Measurements from ENCODE around the gene CKS2. TPM values are rescaled to one million over a fixed set of nuclear protein-coding genes. Genes with fewer than 3 reads are reported as not detected.

CKS2 gene
- total and polyA plus RNA-seq, 2 of the 8 experiments (the other 6 are each of a cell fraction or from before 2014, with no cell fraction given): 337 to 689 TPM

DNA sequence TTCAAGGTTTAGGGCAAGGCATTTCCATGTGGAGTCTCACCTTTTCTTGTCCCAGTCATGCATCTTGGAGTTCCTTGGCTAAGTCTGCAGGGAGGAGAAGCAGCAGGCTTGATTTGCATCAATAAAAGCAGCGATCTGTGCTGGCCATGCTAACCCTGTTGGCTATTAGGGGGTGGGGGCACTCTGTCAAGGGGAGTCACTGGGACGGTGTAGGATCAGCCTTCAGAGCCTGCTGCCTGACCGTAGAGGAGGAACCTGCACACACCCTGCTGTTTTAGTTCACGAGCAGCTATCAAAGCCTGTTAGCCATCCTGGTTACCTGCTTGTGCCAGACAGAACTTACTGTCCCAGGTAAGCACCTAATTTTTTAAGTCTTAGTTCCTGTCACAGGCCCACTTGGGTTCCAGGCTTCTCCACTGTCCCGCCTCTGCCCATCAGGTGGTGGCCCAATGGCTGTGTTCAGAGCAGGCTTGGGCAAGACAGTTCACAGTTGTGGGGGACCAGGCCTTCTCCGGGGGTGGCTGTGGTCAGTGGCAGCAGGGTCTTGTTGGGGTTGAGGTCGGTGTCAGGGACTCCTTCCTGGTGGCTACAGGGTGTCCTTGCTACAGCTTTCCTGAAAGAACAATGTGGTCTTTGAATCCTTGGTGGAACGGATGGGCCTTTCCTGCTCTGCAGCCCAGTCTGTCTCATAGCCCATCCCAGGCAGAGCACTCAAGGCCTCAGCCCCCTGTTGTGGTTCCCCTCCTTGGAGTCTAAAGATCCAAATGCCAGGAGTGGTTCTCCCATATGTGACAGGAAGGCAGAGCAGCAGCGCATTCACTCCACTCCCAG lies 51.0 kb downstream of the CKS2 start:
- H4K91ac ChIP-seq (replicated peaks; ENCODE audit: insufficient read length, low read length): no peak overlapping the region
- H3K27ac ChIP-seq (ENCODE audit: low read depth, low read length): no peak overlapping the region
- no peaks in the 10 kb centered on the region for H3K79me2 ChIP-seq (ENCODE audit: control insufficient read depth in 1 of 2, insufficient read depth in 2 of 2, low read length in 2 of 2)
- WGBS, 2 experiments (ENCODE audit: extremely low coverage in 1 of 2, insufficient coverage in 1 of 2, insufficient read length in 1 of 2, insufficient replicate concordance in 2 of 2, low coverage in 1 of 2, low lambda C conversion rate in 2 of 2, missing lambda C conversion rate in 1 of 2): 87% methylated on average over 9 of the region's 9 CpGs; no CpG with 5 or more reads in 1 of the 2 experiments
- TF ChIP-seq, protein P1, sequence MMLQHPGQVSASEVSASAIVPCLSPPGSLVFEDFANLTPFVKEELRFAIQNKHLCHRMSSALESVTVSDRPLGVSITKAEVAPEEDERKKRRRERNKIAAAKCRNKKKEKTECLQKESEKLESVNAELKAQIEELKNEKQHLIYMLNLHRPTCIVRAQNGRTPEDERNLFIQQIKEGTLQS (IDR thresholded peaks at IDR 0.05; ENCODE audit: insufficient read depth, low read depth, low read length): no peak
- TF ChIP-seq POLR2A (IDR thresholded peaks at IDR 0.05; ENCODE audit: control extremely low read depth in 1 of 2, low read depth in 2 of 2, low read length in 2 of 2) (peak in 1 of 2 experiments; percentile 33; a peak in 1 of 3 replicates), BACH1 (IDR thresholded peaks at IDR 0.05; ENCODE audit: low read length) (no peak), SAP30 (IDR thresholded peaks at IDR 0.05; ENCODE audit: insufficient read depth, insufficient replicate concordance, low read length) (no peak)
- H3K23me2 ChIP-seq (ENCODE audit: low read depth, low read length): no peaks in the 10 kb centered on the region
- H2BK20ac ChIP-seq (ENCODE audit: low read length): no peak overlapping the region
- DNase-seq (ENCODE audit: low read depth in 1 of 2, low spot score in 2 of 2) (no peak), FAIRE-seq (no peak)
- H2AK5ac ChIP-seq (ENCODE audit: low read depth, low read length): no peak overlapping the region
- H3K23ac ChIP-seq (ENCODE audit: insufficient read length): no peak overlapping the region
- H4K5ac ChIP-seq (ENCODE audit: insufficient read length, low read depth, low read length): no peak overlapping the region
- no peak overlapping the region for H4K8ac ChIP-seq (ENCODE audit: extremely low read depth, insufficient read depth, low read length)
- H2AFZ ChIP-seq (ENCODE audit: low read length): no peak overlapping the region
- no peak overlapping the region for H3K18ac ChIP-seq (ENCODE audit: extremely low read depth, low read length)
- H3K9me3 ChIP-seq (ENCODE audit: insufficient read depth in 2 of 2, low read depth in 1 of 2, low read length in 1 of 2): no peaks in the 10 kb centered on the region
- CTCF ChIA-PET (ENCODE audit: partially characterized antibody): no interaction called here
- H2BK5ac ChIP-seq (ENCODE audit: low read depth, low read length): no peak overlapping the region; the same call in 1 of the 2 replicates
- no peak overlapping the region for H2BK120ac ChIP-seq (replicated peaks; ENCODE audit: low read depth, low read length)
- H3K36me3 ChIP-seq (ENCODE audit: control insufficient read depth in 2 of 4, insufficient read depth in 4 of 4, low read length in 3 of 4): peaks cover 28 to 49% (median 43%) of the 10 kb centered on the region in 4 experiments
- POLR2A ChIA-PET (ENCODE audit: partially characterized antibody): interaction anchor here (0.7 to 2.6 kb wide), 3 partner anchors 11 to 78 kb away, joined by 3 to 12 read pairs (median 3); no protein-coding TSS in a partner anchor
- no peak overlapping the region for H3K14ac ChIP-seq (ENCODE audit: insufficient read length)
- no peak overlapping the region for H3K4me3 ChIP-seq (ENCODE audit: extremely low read depth in 1 of 4, insufficient read depth in 2 of 4, low read depth in 3 of 4, low read length in 4 of 4)
- no peak overlapping the region for H3K4ac ChIP-seq (replicated peaks; ENCODE audit: insufficient read length, low read depth, low read length)
- H3K9ac ChIP-seq (replicated peaks in 1 of 4; ENCODE audit: extremely low read depth in 1 of 4, low read depth in 3 of 4, low read length in 3 of 4): no peak overlapping the region
- H3K4me1 ChIP-seq (replicated peaks in 1 of 4; ENCODE audit: control insufficient read depth in 3 of 4, insufficient read depth in 4 of 4, low read length in 3 of 4): no peaks in the 10 kb centered on the region
- H3K56ac ChIP-seq (replicated peaks; ENCODE audit: insufficient read length, low read depth, low read length): no peak overlapping the region
- no peak overlapping the region for H2BK15ac ChIP-seq (ENCODE audit: low read length)
- no peaks in the 10 kb centered on the region for H3K79me1 ChIP-seq (ENCODE audit: low read depth, low read length)
- H4K20me1 ChIP-seq (replicated peaks in 1 of 2; ENCODE audit: control insufficient read depth in 1 of 2, insufficient read depth in 2 of 2, low read length in 2 of 2): peaks cover 0 to 2% of the 10 kb centered on the region in 2 experiments
- H3K4me2 ChIP-seq (ENCODE audit: insufficient read depth in 1 of 2, low read depth in 2 of 2, low read length in 2 of 2): no peak overlapping the region
- H3K27me3 ChIP-seq (replicated peaks in 1 of 4; ENCODE audit: control insufficient read depth in 3 of 4, extremely low read depth in 1 of 4, insufficient read depth in 3 of 4, low read length in 3 of 4): no peaks in the 10 kb centered on the region
- no peak overlapping the region for H2BK12ac ChIP-seq (ENCODE audit: low read depth, low read length)

Measured in H1 (cell line).